ENCODE results near the gene SEMA3B.

The SEMA3B gene

DNA sequence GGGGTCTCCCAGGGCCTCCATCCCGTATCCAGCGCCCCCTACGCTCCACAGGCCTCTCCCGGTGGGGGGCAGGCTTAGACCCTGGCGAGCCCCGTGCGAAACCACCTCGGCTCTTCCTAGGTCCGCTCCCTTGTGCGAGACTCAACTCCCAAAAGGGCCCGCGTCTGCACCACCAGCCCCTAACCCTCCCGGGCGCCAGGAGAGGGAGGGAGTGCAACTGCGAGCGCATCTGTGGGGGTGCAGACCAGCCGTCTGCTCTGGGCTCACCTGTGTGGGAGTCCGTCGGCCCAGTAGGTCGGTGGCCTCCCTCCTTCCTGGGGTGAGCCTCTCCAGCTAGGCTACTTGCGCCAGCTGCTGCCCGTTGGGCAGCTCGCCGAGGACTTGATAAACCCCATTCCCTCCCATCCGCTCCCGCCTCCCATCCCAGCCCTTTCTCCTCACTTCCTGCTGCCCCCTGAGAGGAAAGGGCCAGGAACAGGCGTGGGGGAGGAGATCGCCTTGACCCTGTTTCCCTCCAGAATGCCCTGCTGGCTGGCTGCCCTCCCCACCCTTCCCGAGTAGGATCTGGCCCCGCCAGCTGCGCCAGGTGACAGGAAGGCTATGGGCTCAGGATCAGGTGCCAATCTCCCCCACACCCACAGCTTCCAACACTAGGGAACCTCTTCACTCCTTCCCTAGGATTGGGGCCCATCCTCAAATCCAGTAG lies 53.6 kb downstream of the SEMA3B start, which contains the start of gene HYAL2:
TSS of gene HYAL2 (minus strand) at position 360 of the 706 bp plus-strand sequence. CDS start 2,256 bp downstream, outside the sequence.
- no peak for ATAC-seq
- TF ChIP-seq, protein P1, sequence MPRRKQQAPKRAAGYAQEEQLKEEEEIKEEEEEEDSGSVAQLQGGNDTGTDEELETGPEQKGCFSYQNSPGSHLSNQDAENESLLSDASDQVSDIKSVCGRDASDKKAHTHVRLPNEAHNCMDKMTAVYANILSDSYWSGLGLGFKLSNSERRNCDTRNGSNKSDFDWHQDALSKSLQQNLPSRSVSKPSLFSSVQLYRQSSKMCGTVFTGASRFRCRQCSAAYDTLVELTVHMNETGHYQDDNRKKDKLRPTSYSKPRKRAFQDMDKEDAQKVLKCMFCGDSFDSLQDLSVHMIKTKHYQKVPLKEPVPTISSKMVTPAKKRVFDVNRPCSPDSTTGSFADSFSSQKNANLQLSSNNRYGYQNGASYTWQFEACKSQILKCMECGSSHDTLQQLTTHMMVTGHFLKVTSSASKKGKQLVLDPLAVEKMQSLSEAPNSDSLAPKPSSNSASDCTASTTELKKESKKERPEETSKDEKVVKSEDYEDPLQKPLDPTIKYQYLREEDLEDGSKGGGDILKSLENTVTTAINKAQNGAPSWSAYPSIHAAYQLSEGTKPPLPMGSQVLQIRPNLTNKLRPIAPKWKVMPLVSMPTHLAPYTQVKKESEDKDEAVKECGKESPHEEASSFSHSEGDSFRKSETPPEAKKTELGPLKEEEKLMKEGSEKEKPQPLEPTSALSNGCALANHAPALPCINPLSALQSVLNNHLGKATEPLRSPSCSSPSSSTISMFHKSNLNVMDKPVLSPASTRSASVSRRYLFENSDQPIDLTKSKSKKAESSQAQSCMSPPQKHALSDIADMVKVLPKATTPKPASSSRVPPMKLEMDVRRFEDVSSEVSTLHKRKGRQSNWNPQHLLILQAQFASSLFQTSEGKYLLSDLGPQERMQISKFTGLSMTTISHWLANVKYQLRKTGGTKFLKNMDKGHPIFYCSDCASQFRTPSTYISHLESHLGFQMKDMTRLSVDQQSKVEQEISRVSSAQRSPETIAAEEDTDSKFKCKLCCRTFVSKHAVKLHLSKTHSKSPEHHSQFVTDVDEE (CRISPR knock-in tag; IDR thresholded peaks at IDR 0.05) = no peak
- no peak for TF ChIP-seq ZFP3 (CRISPR knock-in tag; IDR thresholded peaks at IDR 0.05)
- no peak for TF ChIP-seq BACH2 (CRISPR knock-in tag; IDR thresholded peaks at IDR 0.05; ENCODE audit: borderline replicate concordance)
- TF ChIP-seq ESRRG (CRISPR knock-in tag; IDR thresholded peaks at IDR 0.05) = no peak
- TF ChIP-seq ISL1 (CRISPR knock-in tag; IDR thresholded peaks at IDR 0.05) = no peak

DNA sequence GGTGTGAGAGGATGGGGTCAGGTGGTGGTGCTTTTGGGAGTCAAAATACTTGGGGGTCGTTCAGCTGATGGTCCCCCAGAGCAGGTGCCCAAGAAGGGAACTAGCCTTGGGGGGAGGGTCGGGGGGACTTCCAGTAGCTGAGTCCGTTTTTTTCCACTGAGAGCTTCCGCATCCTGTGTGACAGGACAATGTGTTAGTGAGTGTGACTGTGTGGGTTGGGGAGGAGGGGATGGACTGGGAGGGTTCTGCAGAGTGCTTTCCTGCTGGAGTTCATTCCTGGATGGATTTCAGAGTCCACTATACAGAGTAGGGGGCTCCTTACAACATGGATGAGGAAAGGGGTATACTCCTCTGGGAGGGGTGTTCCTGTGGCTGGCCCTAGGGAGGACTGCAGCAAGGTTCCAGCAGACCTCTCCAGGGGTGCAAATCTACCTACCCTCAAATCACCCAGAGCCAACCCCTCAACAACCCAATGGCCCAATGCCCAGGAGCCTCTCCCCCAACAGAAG lies 54.2 kb downstream of the SEMA3B start:
- no peak for ATAC-seq
- TF ChIP-seq, protein P2, sequence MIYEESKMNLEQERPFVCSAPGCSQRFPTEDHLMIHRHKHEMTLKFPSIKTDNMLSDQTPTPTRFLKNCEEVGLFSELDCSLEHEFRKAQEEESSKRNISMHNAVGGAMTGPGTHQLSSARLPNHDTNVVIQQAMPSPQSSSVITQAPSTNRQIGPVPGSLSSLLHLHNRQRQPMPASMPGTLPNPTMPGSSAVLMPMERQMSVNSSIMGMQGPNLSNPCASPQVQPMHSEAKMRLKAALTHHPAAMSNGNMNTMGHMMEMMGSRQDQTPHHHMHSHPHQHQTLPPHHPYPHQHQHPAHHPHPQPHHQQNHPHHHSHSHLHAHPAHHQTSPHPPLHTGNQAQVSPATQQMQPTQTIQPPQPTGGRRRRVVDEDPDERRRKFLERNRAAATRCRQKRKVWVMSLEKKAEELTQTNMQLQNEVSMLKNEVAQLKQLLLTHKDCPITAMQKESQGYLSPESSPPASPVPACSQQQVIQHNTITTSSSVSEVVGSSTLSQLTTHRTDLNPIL (CRISPR knock-in tag; IDR thresholded peaks at IDR 0.05; ENCODE audit: low read depth) = no peak
- TF ChIP-seq ZNF8 (CRISPR knock-in tag; IDR thresholded peaks at IDR 0.05) (no peak), TCF4 (CRISPR knock-in tag; IDR thresholded peaks at IDR 0.05; ENCODE audit: borderline replicate concordance) (no peak), SNAI2 (CRISPR knock-in tag; IDR thresholded peaks at IDR 0.05) (no peak), GLIS3 (CRISPR knock-in tag; IDR thresholded peaks at IDR 0.05) (no peak), ISL1 (CRISPR knock-in tag; IDR thresholded peaks at IDR 0.05) (no peak), ZNF70 (CRISPR knock-in tag; IDR thresholded peaks at IDR 0.05) (no peak), ZFP3 (CRISPR knock-in tag; IDR thresholded peaks at IDR 0.05) (no peak), ZFP30 (CRISPR knock-in tag; IDR thresholded peaks at IDR 0.05) (no peak), TOX (CRISPR knock-in tag; IDR thresholded peaks at IDR 0.05; ENCODE audit: borderline replicate concordance) (no peak), OSR1 (CRISPR knock-in tag; IDR thresholded peaks at IDR 0.05) (no peak), ZC3H10 (CRISPR knock-in tag; IDR thresholded peaks at IDR 0.05) (no peak), RARB (CRISPR knock-in tag; IDR thresholded peaks at IDR 0.05) (no peak), PPARA (CRISPR knock-in tag; IDR thresholded peaks at IDR 0.05; ENCODE audit: borderline replicate concordance) (no peak), ESRRG (CRISPR knock-in tag; IDR thresholded peaks at IDR 0.05) (no peak), CSDC2 (CRISPR knock-in tag; IDR thresholded peaks at IDR 0.05) (no peak)
- TF ChIP-seq, protein P3, sequence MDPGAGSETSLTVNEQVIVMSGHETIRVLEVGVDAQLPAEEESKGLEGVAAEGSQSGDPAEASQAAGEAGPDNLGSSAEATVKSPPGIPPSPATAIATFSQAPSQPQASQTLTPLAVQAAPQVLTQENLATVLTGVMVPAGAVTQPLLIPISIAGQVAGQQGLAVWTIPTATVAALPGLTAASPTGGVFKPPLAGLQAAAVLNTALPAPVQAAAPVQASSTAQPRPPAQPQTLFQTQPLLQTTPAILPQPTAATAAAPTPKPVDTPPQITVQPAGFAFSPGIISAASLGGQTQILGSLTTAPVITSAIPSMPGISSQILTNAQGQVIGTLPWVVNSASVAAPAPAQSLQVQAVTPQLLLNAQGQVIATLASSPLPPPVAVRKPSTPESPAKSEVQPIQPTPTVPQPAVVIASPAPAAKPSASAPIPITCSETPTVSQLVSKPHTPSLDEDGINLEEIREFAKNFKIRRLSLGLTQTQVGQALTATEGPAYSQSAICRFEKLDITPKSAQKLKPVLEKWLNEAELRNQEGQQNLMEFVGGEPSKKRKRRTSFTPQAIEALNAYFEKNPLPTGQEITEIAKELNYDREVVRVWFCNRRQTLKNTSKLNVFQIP (CRISPR knock-in tag; IDR thresholded peaks at IDR 0.05; ENCODE audit: borderline replicate concordance, low read depth) = no peak
- TF ChIP-seq, protein P1 (CRISPR knock-in tag; IDR thresholded peaks at IDR 0.05) = no peak

DNA sequence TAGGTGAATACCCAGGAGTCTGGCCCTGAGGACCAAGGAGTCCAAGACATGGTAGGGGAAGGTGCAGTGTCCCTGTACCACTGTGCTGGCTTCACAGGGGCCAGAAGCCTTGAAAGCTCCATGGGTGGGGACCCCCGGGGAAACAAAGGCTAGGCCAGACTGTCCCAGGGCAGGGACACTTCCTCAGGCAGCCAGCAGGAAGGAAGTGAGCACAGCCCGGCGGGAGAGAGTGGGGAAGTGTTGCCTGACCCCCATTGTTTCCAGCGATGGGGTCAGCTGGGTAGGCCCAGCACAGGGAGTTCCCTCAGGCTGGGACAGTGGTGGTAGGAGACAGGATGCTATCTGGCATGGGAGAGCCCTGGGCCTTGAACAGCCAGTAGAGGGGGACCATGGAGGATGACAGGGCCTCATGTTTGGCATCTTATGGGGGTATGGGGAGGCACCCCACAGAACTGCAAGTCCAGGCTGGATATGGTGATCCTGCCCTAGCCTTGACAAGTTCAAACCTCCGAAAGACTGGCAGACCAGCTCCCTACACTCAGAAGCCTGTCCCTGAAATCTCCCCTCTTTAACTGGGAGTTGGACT lies 54.8 kb downstream of the SEMA3B start:
- ATAC-seq = no peak
- TF ChIP-seq ZFP30 (CRISPR knock-in tag; IDR thresholded peaks at IDR 0.05) (no peak), TOX (CRISPR knock-in tag; IDR thresholded peaks at IDR 0.05; ENCODE audit: borderline replicate concordance) (no peak), TCF4 (CRISPR knock-in tag; IDR thresholded peaks at IDR 0.05; ENCODE audit: borderline replicate concordance) (no peak)
- TF ChIP-seq, protein P4, sequence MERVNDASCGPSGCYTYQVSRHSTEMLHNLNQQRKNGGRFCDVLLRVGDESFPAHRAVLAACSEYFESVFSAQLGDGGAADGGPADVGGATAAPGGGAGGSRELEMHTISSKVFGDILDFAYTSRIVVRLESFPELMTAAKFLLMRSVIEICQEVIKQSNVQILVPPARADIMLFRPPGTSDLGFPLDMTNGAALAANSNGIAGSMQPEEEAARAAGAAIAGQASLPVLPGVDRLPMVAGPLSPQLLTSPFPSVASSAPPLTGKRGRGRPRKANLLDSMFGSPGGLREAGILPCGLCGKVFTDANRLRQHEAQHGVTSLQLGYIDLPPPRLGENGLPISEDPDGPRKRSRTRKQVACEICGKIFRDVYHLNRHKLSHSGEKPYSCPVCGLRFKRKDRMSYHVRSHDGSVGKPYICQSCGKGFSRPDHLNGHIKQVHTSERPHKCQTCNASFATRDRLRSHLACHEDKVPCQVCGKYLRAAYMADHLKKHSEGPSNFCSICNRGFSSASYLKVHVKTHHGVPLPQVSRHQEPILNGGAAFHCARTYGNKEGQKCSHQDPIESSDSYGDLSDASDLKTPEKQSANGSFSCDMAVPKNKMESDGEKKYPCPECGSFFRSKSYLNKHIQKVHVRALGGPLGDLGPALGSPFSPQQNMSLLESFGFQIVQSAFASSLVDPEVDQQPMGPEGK (CRISPR knock-in tag; IDR thresholded peaks at IDR 0.05; ENCODE audit: borderline replicate concordance) = no peak
